CD14-positive monocyte (primary cell): ENCODE data around the gene CIROP. TPM values are rescaled to one million over a fixed set of nuclear protein-coding genes. Genes with fewer than 3 reads are reported as not detected.

Experiments used
- DNase-seq, 3 donors: peaks; one replicate each; pipeline ENCODE4 v3.0.0-alpha.2; 2011 to 2022
- H2AFZ ChIP-seq: 2 replicates; pipeline ENCODE4 v1.6.0; 2012; ENCODE audit warnings: mild to moderate bottlenecking, low read depth, low read length, inconsistent platforms; ENCODE audit not compliant: insufficient read depth, poor library complexity, severe bottlenecking
- H3K27ac ChIP-seq, 2 donors: 1 replicate in 1 of 2; 2 replicates in 1 of 2; pipeline ENCODE4 v1.5.1; 2012 to 2013; ENCODE audit warnings: low read length in 2 of 2, control low read depth in 1 of 2, inconsistent platforms in 1 of 2, low read depth in 1 of 2, mild to moderate bottlenecking in 1 of 2
- H3K27me3 ChIP-seq, 2 donors: one replicate each; pipeline versions ENCODE4 v1.6.0 to v1.6.1; 2011 to 2013; ENCODE audit warnings: low read length in 2 of 2; ENCODE audit not compliant: control insufficient read depth in 2 of 2, insufficient read depth in 2 of 2
- H3K36me3 ChIP-seq, 2 donors: replicated peaks in 1 of 2; 1 replicate in 1 of 2; 2 replicates in 1 of 2; pipeline versions ENCODE4 v1.5.1 to v1.6.1; 2012 to 2013; ENCODE audit warnings: low read length in 2 of 2, control low read depth in 1 of 2, inconsistent platforms in 1 of 2, mild to moderate bottlenecking in 1 of 2; ENCODE audit not compliant: insufficient read depth in 2 of 2, control insufficient read depth in 1 of 2
- H3K4me1 ChIP-seq, 2 donors: 1 replicate in 1 of 2; 2 replicates in 1 of 2; pipeline versions ENCODE4 v1.5.1 to v1.6.1; 2012 to 2013; ENCODE audit warnings: low read length in 2 of 2, control low read depth in 1 of 2, inconsistent platforms in 1 of 2, mild to moderate bottlenecking in 1 of 2, moderate library complexity in 1 of 2; ENCODE audit not compliant: insufficient read depth in 2 of 2, control insufficient read depth in 1 of 2
- H3K4me2 ChIP-seq: replicated peaks from 2 replicates; pipeline ENCODE3; 2012; ENCODE audit warnings: low read length, moderate library complexity, mild to moderate bottlenecking; ENCODE audit not compliant: poor library complexity, severe bottlenecking; ENCODE audit errors: extremely low read depth
- H3K4me3 ChIP-seq, 3 experiments: fragments of 200-600 bp in 1 of 3; sonication (generic) in 1 of 3; replicated peaks in 1 of 3; 1 replicate in 2 of 3; 2 replicates in 1 of 3; pipeline ENCODE4 v1.5.1; 2011 to 2013; ENCODE audit warnings: low read length in 3 of 3, mild to moderate bottlenecking in 3 of 3, control low read depth in 2 of 3, low read depth in 2 of 3, inconsistent platforms in 1 of 3, moderate library complexity in 1 of 3
- H3K79me2 ChIP-seq: 2 replicates; pipeline ENCODE4 v1.6.0; 2012; ENCODE audit warnings: mild to moderate bottlenecking, control low read depth, inconsistent platforms, low read length, moderate library complexity; ENCODE audit not compliant: insufficient read depth
- H3K9ac ChIP-seq: 2 replicates; pipeline ENCODE4 v1.6.0; 2017; ENCODE audit warnings: low read length, mild to moderate bottlenecking; ENCODE audit not compliant: insufficient read depth, poor library complexity, severe bottlenecking
- H3K9me3 ChIP-seq, 2 donors: replicated peaks in 1 of 2; 1 replicate in 1 of 2; 2 replicates in 1 of 2; pipeline versions ENCODE4 v1.5.1 to v1.6.1; 2012 to 2013; ENCODE audit warnings: low read length in 2 of 2, control low read depth in 1 of 2; ENCODE audit not compliant: control insufficient read depth in 1 of 2, insufficient read depth in 1 of 2
- H4K20me1 ChIP-seq: 2 replicates; pipeline ENCODE4 v1.6.0; 2012; ENCODE audit warnings: mild to moderate bottlenecking, low read length, control low read depth, moderate library complexity; ENCODE audit not compliant: insufficient read depth
- H3K27ac Mint-ChIP-seq, 7 donors: one replicate each; pipeline ENCODE4 v1.8.0; 2020; ENCODE audit warnings: mild to moderate bottlenecking in 7 of 7, mixed read lengths in 7 of 7, moderate library complexity in 6 of 7, inconsistent platforms in 2 of 7
- H3K27me3 Mint-ChIP-seq, 3 donors: one replicate each; pipeline ENCODE4 v1.8.0; 2021 to 2022; ENCODE audit warnings: low read depth in 3 of 3, mild to moderate bottlenecking in 3 of 3, mixed read lengths in 3 of 3, moderate library complexity in 3 of 3, inconsistent platforms in 1 of 3
- H3K36me3 Mint-ChIP-seq, 2 donors: one replicate each; pipeline ENCODE4 v1.8.0; 2020; ENCODE audit warnings: mixed read lengths in 2 of 2, inconsistent platforms in 1 of 2, mild to moderate bottlenecking in 1 of 2
- H3K4me1 Mint-ChIP-seq: one replicate; pipeline ENCODE4 v1.8.0; 2020; ENCODE audit warnings: mild to moderate bottlenecking, mixed read lengths
- H3K4me3 Mint-ChIP-seq, 2 donors: one replicate each; pipeline ENCODE4 v1.8.0; 2020; ENCODE audit warnings: mild to moderate bottlenecking in 2 of 2, mixed read lengths in 2 of 2, moderate library complexity in 1 of 2
- H3K9me3 Mint-ChIP-seq, 7 donors: one replicate each; pipeline ENCODE4 v1.8.0; 2020 to 2022; ENCODE audit warnings: mixed read lengths in 7 of 7, mild to moderate bottlenecking in 6 of 7, moderate library complexity in 6 of 7, inconsistent platforms in 2 of 7
- WGBS: methylation state at CpG from one replicate; pipeline ENCODE4 v1.1.5; 2013; ENCODE audit warnings: missing lambda C conversion rate; ENCODE audit not compliant: insufficient coverage; 5-methylcytosine and 5-hydroxymethylcytosine counted together
- intact Hi-C, 2 donors: fragments of 100-400 bp; cut with micrococcal nuclease; formaldehyde crosslinking; loops; one replicate each; pipeline versions ENCODE4 v1.15.0 to v1.15.1; 2023
- polyA plus RNA-seq, 3 donors: library from polyadenylated mRNA; depleted of rRNA in 1 of 3; unstranded in 2 of 3; stranded (reverse) in 1 of 3; fragments of 300-500 nt in 2 of 3; fragments of >200 nt in 1 of 3; fragmentation: Illumina TruSeq in 2 of 3; gene quantifications; 1 replicate in 2 of 3; 2 replicates in 1 of 3; pipeline ENCODE4 v1.2.3, GENCODE V29; 2012 to 2021
- TF ChIP-seq, protein P1 (sequence below): fragments of 200-600 bp; IDR thresholded peaks from one replicate; pipeline ENCODE4 v1.8.0; 2022; ENCODE audit warnings: antibody characterized with exemption, mild to moderate bottlenecking

The CIROP gene
- polyA plus RNA-seq, 3 donors = not detected

DNA sequence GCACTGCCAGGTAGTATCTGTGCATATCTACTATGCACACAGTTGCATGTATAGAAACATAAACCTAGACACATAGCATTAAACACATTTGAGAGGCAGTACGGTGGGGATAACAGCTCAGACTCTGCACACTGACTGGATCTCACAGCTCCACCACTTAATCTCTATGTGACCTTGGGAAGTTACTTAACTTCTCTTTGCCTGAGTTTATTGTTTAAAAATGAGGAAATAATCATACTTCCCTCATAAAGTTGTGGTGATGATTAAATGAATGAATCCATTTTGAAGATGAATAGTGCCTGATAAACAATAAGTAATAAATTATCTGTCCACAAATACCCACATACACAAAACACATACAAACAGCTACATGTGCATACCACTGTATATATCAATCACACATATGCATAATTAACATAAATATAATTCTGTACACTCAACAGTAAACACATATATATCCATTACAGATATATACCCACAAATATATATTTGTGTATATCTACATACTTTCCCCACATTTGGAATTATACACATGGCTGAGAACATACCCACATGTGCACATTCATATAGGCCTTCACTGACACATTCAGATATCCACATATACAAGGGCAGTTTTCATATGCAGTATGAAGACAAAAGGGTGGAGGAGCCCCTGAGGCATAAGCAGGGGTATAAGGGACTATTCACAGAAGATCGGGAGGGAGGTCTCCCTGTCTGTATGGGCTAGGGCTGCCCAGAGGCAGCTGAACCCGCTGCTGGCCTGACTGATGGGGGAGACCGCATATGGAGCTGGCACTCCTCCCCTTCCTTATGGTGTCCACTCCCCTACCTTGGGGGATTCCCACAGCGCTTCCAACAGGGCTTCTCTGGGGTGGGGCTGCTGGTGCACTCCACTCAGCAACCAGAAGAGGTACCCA is 53.4 kb downstream of the CIROP start:
- H3K4me2 ChIP-seq = no peak overlapping the region
- no peaks in the 10 kb centered on the region for H3K36me3 ChIP-seq
- no peak overlapping the region for H3K4me3 ChIP-seq
- no peak for DNase-seq
- no peak overlapping the region for H3K9ac ChIP-seq
- TF ChIP-seq, protein P1, sequence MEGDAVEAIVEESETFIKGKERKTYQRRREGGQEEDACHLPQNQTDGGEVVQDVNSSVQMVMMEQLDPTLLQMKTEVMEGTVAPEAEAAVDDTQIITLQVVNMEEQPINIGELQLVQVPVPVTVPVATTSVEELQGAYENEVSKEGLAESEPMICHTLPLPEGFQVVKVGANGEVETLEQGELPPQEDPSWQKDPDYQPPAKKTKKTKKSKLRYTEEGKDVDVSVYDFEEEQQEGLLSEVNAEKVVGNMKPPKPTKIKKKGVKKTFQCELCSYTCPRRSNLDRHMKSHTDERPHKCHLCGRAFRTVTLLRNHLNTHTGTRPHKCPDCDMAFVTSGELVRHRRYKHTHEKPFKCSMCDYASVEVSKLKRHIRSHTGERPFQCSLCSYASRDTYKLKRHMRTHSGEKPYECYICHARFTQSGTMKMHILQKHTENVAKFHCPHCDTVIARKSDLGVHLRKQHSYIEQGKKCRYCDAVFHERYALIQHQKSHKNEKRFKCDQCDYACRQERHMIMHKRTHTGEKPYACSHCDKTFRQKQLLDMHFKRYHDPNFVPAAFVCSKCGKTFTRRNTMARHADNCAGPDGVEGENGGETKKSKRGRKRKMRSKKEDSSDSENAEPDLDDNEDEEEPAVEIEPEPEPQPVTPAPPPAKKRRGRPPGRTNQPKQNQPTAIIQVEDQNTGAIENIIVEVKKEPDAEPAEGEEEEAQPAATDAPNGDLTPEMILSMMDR = no peak
- H3K4me1 Mint-ChIP-seq = peaks cover 16% of the 10 kb centered on the region
- H3K79me2 ChIP-seq = no peaks in the 10 kb centered on the region
- no peaks in the 10 kb centered on the region for H3K9me3 ChIP-seq
- H3K36me3 Mint-ChIP-seq = peaks cover 0 to under 1% of the 10 kb centered on the region in 2 donors
- H3K27me3 Mint-ChIP-seq = peaks cover 6 to 12% (median 11%) of the 10 kb centered on the region in 3 donors
- H3K27ac Mint-ChIP-seq = no peak overlapping the region
- intact Hi-C loops = no loop called here
- H3K27me3 ChIP-seq = peaks cover 0 to 2% of the 10 kb centered on the region in 2 donors
- WGBS = 80% methylated on average over 2 of the region's 5 CpGs
- peaks cover 0 to 4% (median 0%) of the 10 kb centered on the region in 7 donors for H3K9me3 Mint-ChIP-seq
- no peak overlapping the region for H2AFZ ChIP-seq
- H3K27ac ChIP-seq = no peak overlapping the region
- peaks cover 7 to 13% of the 10 kb centered on the region in 2 donors for H3K4me1 ChIP-seq
- H3K4me3 Mint-ChIP-seq = no peak overlapping the region
- H4K20me1 ChIP-seq = no peaks in the 10 kb centered on the region

Other genes starting within 250 kb of the CIROP start
- gene LRP10, start 233.2 kb downstream of the CIROP start, polyA plus RNA-seq = 10 to 100 TPM; 39.0 to 65.1 (median 51.5) TPM
- 1 to 10 TPM in 1 of 3 donors, not detected in 2; 1.8 TPM for gene REM2, start 221.8 kb downstream of the CIROP start, polyA plus RNA-seq
- gene RBM23, start 185.8 kb downstream of the CIROP start, polyA plus RNA-seq = 10 to 100 TPM; 76.7 to 89.7 (median 85.7) TPM
- 10 to 100 TPM; 38.7 to 44.4 (median 44.1) TPM for gene PRMT5, start 175.6 kb downstream of the CIROP start, polyA plus RNA-seq
- gene HAUS4, start 147.9 kb downstream of the CIROP start, polyA plus RNA-seq = 10 to 100 TPM; 57.3 to 79.7 (median 69.5) TPM
- gene AJUBA, start 122.4 kb downstream of the CIROP start, polyA plus RNA-seq = under 1 TPM in 1 of 3 donors, not detected in 2; 0.04 TPM
- 10 to 100 TPM in 1 of 3 donors, 1 to 10 TPM in 2; 2.5 to 17.6 (median 3.7) TPM for gene C14orf93, start 94.8 kb downstream of the CIROP start, polyA plus RNA-seq
- 10 to 100 TPM; 16.8 to 61.8 (median 57.6) TPM for gene PSMB5, start 70.1 kb downstream of the CIROP start, polyA plus RNA-seq
- not detected for gene PSMB11, start 62.8 kb downstream of the CIROP start, polyA plus RNA-seq
- under 1 TPM in 2 of 3 donors, not detected in 1; 0.13 to 0.14 TPM for gene CDH24, start 47.5 kb downstream of the CIROP start, polyA plus RNA-seq
- 100 to 1,000 TPM in 1 of 3 donors, 1 to 10 TPM in 2; 2.8 to 159 (median 5.4) TPM for gene ACIN1, start 9.9 kb downstream of the CIROP start, polyA plus RNA-seq
- gene C14orf119, start 9.5 kb downstream of the CIROP start, polyA plus RNA-seq = 100 to 1,000 TPM in 2 of 3 donors, 10 to 100 TPM in 1; 17.5 to 110 (median 106) TPM
- 1 to 10 TPM in 2 of 3 donors, under 1 TPM in 1; 0.73 to 1.5 (median 1.3) TPM for gene CEBPE, start 14.3 kb upstream of the CIROP start, polyA plus RNA-seq
- gene SLC7A8, start 78.7 kb upstream of the CIROP start, polyA plus RNA-seq = under 1 TPM; 0.05 to 0.53 (median 0.25) TPM
- gene RNF212B, start 132.9 kb upstream of the CIROP start, polyA plus RNA-seq = not detected
- gene HOMEZ, start 181.1 kb upstream of the CIROP start, polyA plus RNA-seq = 1 to 10 TPM; 3.5 to 5.4 (median 4.1) TPM
- 10 to 100 TPM in 1 of 3 donors, under 1 TPM in 2; 0.81 to 16.7 (median 0.88) TPM for gene PPP1R3E, start 197.9 kb upstream of the CIROP start, polyA plus RNA-seq
- gene BCL2L2, start 201.8 kb upstream of the CIROP start, polyA plus RNA-seq = 10 to 100 TPM in 1 of 3 donors, 1 to 10 TPM in 1, under 1 TPM in 1; 0.90 to 23.7 (median 1.4) TPM
- 100 to 1,000 TPM in 1 of 3 donors, 10 to 100 TPM in 2; 54.4 to 356 (median 64.6) TPM for gene PABPN1, start 216.5 kb upstream of the CIROP start, polyA plus RNA-seq
- not detected for gene SLC22A17, start 247.9 kb upstream of the CIROP start, polyA plus RNA-seq